NCI-H2081 treated with DMSO at 0.1 percent for 48 hours (cell line): Measurements from ENCODE around the gene PRSS3.
"Not testable (repeated sequence)": the region's sequence is repeated elsewhere in the genome, so short reads cannot be mapped to it uniquely, and the experiment has no call there.

Experiments
- DNase-seq: peaks from one replicate; lab custom pipeline; 2025; lab: John Stamatoyannopoulos, UW

Gene PRSS3

GRCh38 chr9:33786681-33787080, 8.7 kb upstream of the PRSS3 start:
- no peak for DNase-seq

- no peak for DNase-seq
Observed at GRCh38 chr9:33787839-33788238, 7.5 kb upstream of the PRSS3 start.

- not testable (repeated sequence) for DNase-seq
Observed at GRCh38 chr9:33789429-33789828, 5.9 kb upstream of the PRSS3 start.

GRCh38 chr9:33791117-33791516, 4.2 kb upstream of the PRSS3 start:
- no peak for DNase-seq

- not testable (repeated sequence) for DNase-seq
Observed at GRCh38 chr9:33793496-33793895, 1.9 kb upstream of the PRSS3 start.

GRCh38 chr9:33794560-33794959, 801 bp upstream of the PRSS3 start:
- DNase-seq: no peak

- no peak for DNase-seq
Observed at GRCh38 chr9:33795819-33796218, 458 bp downstream of the PRSS3 start.

GRCh38 chr9:33796679-33797078, 1.3 kb downstream of the PRSS3 start:
- not testable (repeated sequence) for DNase-seq

- no peak for DNase-seq
Observed at GRCh38 chr9:33797837-33798236, 2.5 kb downstream of the PRSS3 start.

GRCh38 chr9:33798545-33798944, 3.2 kb downstream of the PRSS3 start:
- DNase-seq: no peak

GRCh38 chr9:33799928-33800704, 4.8 kb downstream of the PRSS3 start:
- no peak for DNase-seq

GRCh38 chr9:33800886-33801285, 5.5 kb downstream of the PRSS3 start:
- DNase-seq: no peak

- not testable (repeated sequence) for DNase-seq
Observed at GRCh38 chr9:33801943-33802500, 6.7 kb downstream of the PRSS3 start.

GRCh38 chr9:33804196-33804595, 8.8 kb downstream of the PRSS3 start:
- not testable (repeated sequence) for DNase-seq

- peak; percentile 46 for DNase-seq
Observed at GRCh38 chr9:33807156-33807555, 11.8 kb downstream of the PRSS3 start.

- not testable (repeated sequence) for DNase-seq
Observed at GRCh38 chr9:33808979-33809322, 13.6 kb downstream of the PRSS3 start.

- DNase-seq: no peak
Observed at GRCh38 chr9:33809506-33809905, 14.1 kb downstream of the PRSS3 start.

- DNase-seq: no peak
Observed at GRCh38 chr9:33813712-33814641, 18.6 kb downstream of the PRSS3 start.

- no peak for DNase-seq
Observed at GRCh38 chr9:33815781-33816180, 20.4 kb downstream of the PRSS3 start.

GRCh38 chr9:33816327-33817252, 21.2 kb downstream of the PRSS3 start, which contains the start of gene UBE2R2:
Gene UBE2R2 (plus strand): TSS chr9:33817160. CDS start chr9:33817758, 598 bp downstream.
- DNase-seq: peak; percentile 68
